ENCODE results near the gene SLC39A9. TPM values are rescaled to one million over a fixed set of nuclear protein-coding genes. Genes with fewer than 3 reads are reported as not detected.

SLC39A9 gene
- total RNA-seq, 2 experiments from 2014 or later, result 86.5 to 91.7 TPM

DNA sequence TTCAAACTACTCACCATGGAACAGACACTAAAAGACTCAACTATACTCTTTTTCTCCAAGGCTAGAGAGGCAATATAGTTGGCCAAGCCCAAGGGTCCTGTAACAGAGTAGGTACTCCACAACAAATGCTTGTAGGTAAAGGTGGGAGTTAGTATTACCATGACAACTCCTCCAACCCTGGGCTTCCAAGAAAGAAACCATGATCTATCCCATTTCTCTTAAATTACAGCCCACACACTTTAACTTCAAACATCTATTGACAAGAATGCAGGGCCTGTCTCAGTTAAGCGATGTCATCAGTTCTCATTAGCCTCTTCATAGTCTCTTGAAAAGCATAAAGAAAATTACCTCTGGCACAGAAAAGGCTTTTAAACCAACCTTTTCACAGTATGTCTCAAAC is 25.4 kb upstream of the SLC39A9 start:
- H3K79me2 ChIP-seq (ENCODE audit: insufficient read depth, low read depth, low read length), result no peaks in the 10 kb centered on the region
- TF ChIP-seq, protein P1, sequence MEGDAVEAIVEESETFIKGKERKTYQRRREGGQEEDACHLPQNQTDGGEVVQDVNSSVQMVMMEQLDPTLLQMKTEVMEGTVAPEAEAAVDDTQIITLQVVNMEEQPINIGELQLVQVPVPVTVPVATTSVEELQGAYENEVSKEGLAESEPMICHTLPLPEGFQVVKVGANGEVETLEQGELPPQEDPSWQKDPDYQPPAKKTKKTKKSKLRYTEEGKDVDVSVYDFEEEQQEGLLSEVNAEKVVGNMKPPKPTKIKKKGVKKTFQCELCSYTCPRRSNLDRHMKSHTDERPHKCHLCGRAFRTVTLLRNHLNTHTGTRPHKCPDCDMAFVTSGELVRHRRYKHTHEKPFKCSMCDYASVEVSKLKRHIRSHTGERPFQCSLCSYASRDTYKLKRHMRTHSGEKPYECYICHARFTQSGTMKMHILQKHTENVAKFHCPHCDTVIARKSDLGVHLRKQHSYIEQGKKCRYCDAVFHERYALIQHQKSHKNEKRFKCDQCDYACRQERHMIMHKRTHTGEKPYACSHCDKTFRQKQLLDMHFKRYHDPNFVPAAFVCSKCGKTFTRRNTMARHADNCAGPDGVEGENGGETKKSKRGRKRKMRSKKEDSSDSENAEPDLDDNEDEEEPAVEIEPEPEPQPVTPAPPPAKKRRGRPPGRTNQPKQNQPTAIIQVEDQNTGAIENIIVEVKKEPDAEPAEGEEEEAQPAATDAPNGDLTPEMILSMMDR (conservative IDR thresholded peaks at IDR 0.05; ENCODE audit: low read length), result no peak
- no peak for TF ChIP-seq EZH2phosphoT487 (IDR thresholded peaks at IDR 0.05; ENCODE audit: borderline replicate concordance, low read depth, low read length)
- H3K4me3 ChIP-seq (ENCODE audit: low read depth, low read length, poor library complexity, severe bottlenecking), result no peak overlapping the region
- no peak overlapping the region for H2AFZ ChIP-seq (ENCODE audit: low read length)
- H3K27ac ChIP-seq (ENCODE audit: low read depth, low read length, poor library complexity, severe bottlenecking), result no peak overlapping the region
- peaks cover 47% of the 10 kb centered on the region for H3K36me3 ChIP-seq (ENCODE audit: insufficient read depth, low read length)
- H3K9me3 ChIP-seq (ENCODE audit: low read length), result peaks cover 11% of the 10 kb centered on the region; the same call in 1 of the 2 replicates
- H3K9me2 ChIP-seq (ENCODE audit: insufficient read depth, low read length), result no peaks in the 10 kb centered on the region
- no peaks in the 10 kb centered on the region for H4K20me1 ChIP-seq (ENCODE audit: insufficient read depth, low read length)
- no peak for DNase-seq (ENCODE audit: low spot score)
- CTCF ChIA-PET (ENCODE audit: unreplicated experiment), result no interaction called here
- intact Hi-C loops (cut with micrococcal nuclease; ENCODE audit: unreplicated experiment), result no loop called here
- no peaks in the 10 kb centered on the region for H3K4me1 ChIP-seq (ENCODE audit: insufficient read depth, low read length, poor library complexity, severe bottlenecking)
- POLR2A ChIA-PET, result no interaction called here
- BruUV-seq (replicated peaks), result no TSS peak
- H3K4me2 ChIP-seq (ENCODE audit: low read length), result no peak overlapping the region

DNA sequence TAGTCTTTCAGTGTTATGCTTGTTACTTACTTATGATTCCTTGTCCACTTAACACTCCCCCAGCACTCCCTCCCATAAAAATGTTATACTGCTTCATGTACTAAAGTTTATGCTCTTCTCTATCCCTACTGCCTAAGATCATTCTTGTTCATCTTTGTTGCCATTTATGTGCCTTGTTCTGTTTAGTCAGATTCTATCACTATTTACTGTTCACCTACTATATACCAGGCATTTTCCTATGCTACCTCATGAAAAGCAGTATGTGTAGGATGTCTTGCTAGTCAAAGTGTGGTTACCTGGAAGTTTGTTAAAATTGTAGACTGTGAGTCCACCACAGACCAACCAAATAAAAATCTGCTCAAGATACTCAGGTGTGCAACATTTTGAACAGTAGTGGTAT is 24.3 kb upstream of the SLC39A9 start:
- DNase-seq (ENCODE audit: low spot score), result no peak
- intact Hi-C loops (cut with micrococcal nuclease; ENCODE audit: unreplicated experiment), result no loop called here
- no peak overlapping the region for H3K4me3 ChIP-seq (ENCODE audit: low read depth, low read length, poor library complexity, severe bottlenecking)
- no peaks in the 10 kb centered on the region for H3K9me2 ChIP-seq (ENCODE audit: insufficient read depth, low read length)
- peaks cover 58% of the 10 kb centered on the region for H3K36me3 ChIP-seq (ENCODE audit: insufficient read depth, low read length)
- POLR2A ChIA-PET, result no interaction called here
- no peaks in the 10 kb centered on the region for H3K79me2 ChIP-seq (ENCODE audit: insufficient read depth, low read depth, low read length)
- H3K4me1 ChIP-seq (ENCODE audit: insufficient read depth, low read length, poor library complexity, severe bottlenecking), result no peaks in the 10 kb centered on the region
- peaks cover 11% of the 10 kb centered on the region; the same call in 1 of the 2 replicates for H3K9me3 ChIP-seq (ENCODE audit: low read length)
- no peak overlapping the region for H3K4me2 ChIP-seq (ENCODE audit: low read length)
- no peak overlapping the region for H2AFZ ChIP-seq (ENCODE audit: low read length)
- TF ChIP-seq, protein P1 (conservative IDR thresholded peaks at IDR 0.05; ENCODE audit: low read length), result no peak
- no peak for TF ChIP-seq EZH2phosphoT487 (IDR thresholded peaks at IDR 0.05; ENCODE audit: borderline replicate concordance, low read depth, low read length)
- no TSS peak for BruUV-seq (replicated peaks)
- H3K27ac ChIP-seq (ENCODE audit: low read depth, low read length, poor library complexity, severe bottlenecking), result no peak overlapping the region
- H4K20me1 ChIP-seq (ENCODE audit: insufficient read depth, low read length), result no peaks in the 10 kb centered on the region
- CTCF ChIA-PET (ENCODE audit: unreplicated experiment), result no interaction called here

DNA sequence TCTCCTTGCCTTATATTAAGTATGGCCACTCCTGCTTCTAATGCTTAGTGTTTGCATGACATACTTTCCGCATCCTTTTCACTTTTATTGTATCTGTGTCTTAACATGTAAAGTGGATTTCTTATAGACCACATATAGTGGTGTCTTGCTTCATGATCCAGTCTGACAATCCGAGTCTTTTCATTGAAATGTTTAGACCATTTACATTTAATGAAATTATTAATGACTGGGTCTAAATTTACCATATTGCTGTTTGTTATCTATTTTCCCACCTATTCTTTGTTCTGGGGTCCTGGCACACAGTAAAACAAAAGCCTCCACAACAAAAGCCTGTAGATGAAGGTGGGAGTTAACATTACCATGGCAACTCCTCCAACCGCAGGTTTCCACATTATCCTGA is 23.3 kb upstream of the SLC39A9 start:
- H2AFZ ChIP-seq (ENCODE audit: low read length), result no peak overlapping the region
- DNase-seq (ENCODE audit: low spot score), result no peak
- POLR2A ChIA-PET, result interaction anchor here (1.9 kb wide), 1 partner anchor 23 kb away, joined by 5 read pairs; the partner anchor contains the start of genes ERH and SLC39A9
- no peaks in the 10 kb centered on the region for H3K9me2 ChIP-seq (ENCODE audit: insufficient read depth, low read length)
- H4K20me1 ChIP-seq (ENCODE audit: insufficient read depth, low read length), result no peaks in the 10 kb centered on the region
- H3K79me2 ChIP-seq (ENCODE audit: insufficient read depth, low read depth, low read length), result peaks cover 6% of the 10 kb centered on the region; the same call in 1 of the 2 replicates
- H3K27ac ChIP-seq (ENCODE audit: low read depth, low read length, poor library complexity, severe bottlenecking), result no peak overlapping the region
- no peak for TF ChIP-seq EZH2phosphoT487 (IDR thresholded peaks at IDR 0.05; ENCODE audit: borderline replicate concordance, low read depth, low read length)
- TF ChIP-seq, protein P1 (conservative IDR thresholded peaks at IDR 0.05; ENCODE audit: low read length), result no peak
- BruUV-seq (replicated peaks), result no TSS peak
- peaks cover 67% of the 10 kb centered on the region for H3K36me3 ChIP-seq (ENCODE audit: insufficient read depth, low read length)
- no peak overlapping the region for H3K4me3 ChIP-seq (ENCODE audit: low read depth, low read length, poor library complexity, severe bottlenecking)
- CTCF ChIA-PET (ENCODE audit: unreplicated experiment), result interaction anchor here (0.6 kb wide), 1 partner anchor 467 kb away, joined by 5 read pairs; no protein-coding TSS in a partner anchor
- intact Hi-C loops (cut with micrococcal nuclease; ENCODE audit: unreplicated experiment), result no loop called here
- H3K4me2 ChIP-seq (ENCODE audit: low read length), result no peak overlapping the region
- H3K4me1 ChIP-seq (ENCODE audit: insufficient read depth, low read length, poor library complexity, severe bottlenecking), result no peaks in the 10 kb centered on the region
- peaks cover 11% of the 10 kb centered on the region; the same call in 1 of the 2 replicates for H3K9me3 ChIP-seq (ENCODE audit: low read length)

All from OCI-LY7 (cell line).